BE2C (cell line): Measurements from ENCODE around the gene GOLGA6L10.

Experiments
- DNase-seq: peaks from one replicate; pipeline ENCODE4 v3.0.0-alpha.2; 2020
- H3K27me3 ChIP-seq: fragments of 250-450 bp; sonication (Bioruptor Pico); 2 replicates; pipeline ENCODE4 v1.5.1; 2020; ENCODE audit warnings: mild to moderate bottlenecking
- H3K36me3 ChIP-seq: fragments of 250-450 bp; sonication (Bioruptor Pico); 2 replicates; pipeline ENCODE4 v1.5.1; 2020; ENCODE audit warnings: mild to moderate bottlenecking
- H3K4me1 ChIP-seq: fragments of 250-450 bp; sonication (Bioruptor Pico); 2 replicates; pipeline ENCODE4 v1.5.1; 2020
- H3K4me3 ChIP-seq: 2 replicates; pipeline ENCODE4 v1.5.1; 2011; ENCODE audit warnings: low read depth, low read length
- H3K9me3 ChIP-seq: fragments of 250-450 bp; sonication (Bioruptor Pico); 2 replicates; pipeline ENCODE4 v1.5.1; 2020
- CTCF ChIP-seq: IDR thresholded peaks from 2 replicates; pipeline ENCODE4 v1.5.1; 2012; ENCODE audit warnings: mild to moderate bottlenecking, low read depth, low read length

The GOLGA6L10 gene

GRCh38 chr15:82297546-82297945 lies 51.7 kb downstream of the GOLGA6L10 start:
- no peaks in the 10 kb centered on the region for H3K9me3 ChIP-seq
- TF ChIP-seq CTCF: no peak

GRCh38 chr15:82294061-82294690 lies 55.1 kb downstream of the GOLGA6L10 start:
- no peak for TF ChIP-seq CTCF
- no peaks in the 10 kb centered on the region for H3K27me3 ChIP-seq
- H3K4me3 ChIP-seq: no peak overlapping the region
- H3K36me3 ChIP-seq: no peaks in the 10 kb centered on the region
- H3K4me1 ChIP-seq: no peaks in the 10 kb centered on the region
- DNase-seq: no peak
- H3K9me3 ChIP-seq: no peaks in the 10 kb centered on the region

More at GRCh38 chr15:82297546-82297945, 51.7 kb downstream of the GOLGA6L10 start:
- H3K4me1 ChIP-seq: no peaks in the 10 kb centered on the region
- DNase-seq: no peak
- no peak overlapping the region for H3K4me3 ChIP-seq
- no peaks in the 10 kb centered on the region for H3K36me3 ChIP-seq
- H3K27me3 ChIP-seq: no peaks in the 10 kb centered on the region

- TF ChIP-seq CTCF: no peak
- DNase-seq: no peak
- Histone ChIP-seq H3K4me1 (no peaks in the 10 kb centered on the region), H3K9me3 (no peaks in the 10 kb centered on the region), H3K27me3 (no peaks in the 10 kb centered on the region), H3K4me3 (no peak overlapping the region), H3K36me3 (no peaks in the 10 kb centered on the region)
Observed at GRCh38 chr15:82292271-82292670, 57.0 kb downstream of the GOLGA6L10 start.
